MM.1S (cell line): ENCODE measurements around the gene CSHL1.
"Not testable (repeated sequence)": the region's sequence is repeated elsewhere in the genome, so short reads cannot be mapped to it uniquely, and the experiment has no call there.

Experiments
- EZH2 ChIP-seq: fragments of 300-600 bp; sonication (generic); optimal IDR thresholded peaks from 2 replicates; pipeline ENCODE3; 2017; ENCODE audit warnings: low read depth, mild to moderate bottlenecking, antibody characterized with exemption, low read length, mixed read lengths
- EZH2phosphoT487 ChIP-seq: fragments of 300-600 bp; sonication (generic); IDR thresholded peaks from 2 replicates; pipeline ENCODE4 v1.6.1; 2018; ENCODE audit warnings: antibody characterized with exemption, low read length
- TF ChIP-seq, protein P1 (sequence below): fragments of 300-600 bp; sonication (generic); IDR thresholded peaks from 2 replicates; pipeline ENCODE4 v1.5.1; 2016; ENCODE audit warnings: antibody characterized with exemption, low read length, mixed read lengths

DNA sequence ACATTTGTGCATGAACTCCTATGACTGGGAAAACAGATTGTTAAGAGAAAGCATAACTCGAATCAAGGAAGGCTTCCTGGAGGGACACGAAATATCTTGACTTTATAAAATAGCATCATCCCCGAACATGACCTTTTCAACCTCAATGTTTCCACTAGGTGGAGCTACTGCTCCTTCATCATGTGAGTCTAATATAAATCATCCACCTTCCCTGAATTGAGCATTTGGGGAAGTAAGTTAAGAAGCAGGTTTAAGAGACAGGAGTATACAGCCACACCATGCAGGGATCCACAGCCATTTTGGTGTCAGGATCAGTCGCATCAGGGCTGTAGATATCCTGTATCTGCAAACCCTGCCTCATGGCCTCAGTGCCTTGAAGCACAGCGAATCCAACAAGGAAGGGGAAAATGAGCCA, 7.3 kb downstream of the CSHL1 start:
- TF ChIP-seq, protein P1, sequence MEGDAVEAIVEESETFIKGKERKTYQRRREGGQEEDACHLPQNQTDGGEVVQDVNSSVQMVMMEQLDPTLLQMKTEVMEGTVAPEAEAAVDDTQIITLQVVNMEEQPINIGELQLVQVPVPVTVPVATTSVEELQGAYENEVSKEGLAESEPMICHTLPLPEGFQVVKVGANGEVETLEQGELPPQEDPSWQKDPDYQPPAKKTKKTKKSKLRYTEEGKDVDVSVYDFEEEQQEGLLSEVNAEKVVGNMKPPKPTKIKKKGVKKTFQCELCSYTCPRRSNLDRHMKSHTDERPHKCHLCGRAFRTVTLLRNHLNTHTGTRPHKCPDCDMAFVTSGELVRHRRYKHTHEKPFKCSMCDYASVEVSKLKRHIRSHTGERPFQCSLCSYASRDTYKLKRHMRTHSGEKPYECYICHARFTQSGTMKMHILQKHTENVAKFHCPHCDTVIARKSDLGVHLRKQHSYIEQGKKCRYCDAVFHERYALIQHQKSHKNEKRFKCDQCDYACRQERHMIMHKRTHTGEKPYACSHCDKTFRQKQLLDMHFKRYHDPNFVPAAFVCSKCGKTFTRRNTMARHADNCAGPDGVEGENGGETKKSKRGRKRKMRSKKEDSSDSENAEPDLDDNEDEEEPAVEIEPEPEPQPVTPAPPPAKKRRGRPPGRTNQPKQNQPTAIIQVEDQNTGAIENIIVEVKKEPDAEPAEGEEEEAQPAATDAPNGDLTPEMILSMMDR = peak; percentile 31
- TF ChIP-seq EZH2, EZH2phosphoT487: not testable (repeated sequence)
